H1 (cell line): Measurements from ENCODE around the gene SYT2.

Experiments used
- CBX8 ChIP-seq: fragments of 300-800, 300-1000 bp; sonication (generic); IDR thresholded peaks from 2 replicates; pipeline ENCODE4 v1.7.1; 2016; ENCODE audit warnings: low read depth, low read length, borderline replicate concordance
- CHD2 ChIP-seq: IDR thresholded peaks from 2 replicates; pipeline ENCODE4 v1.6.1; 2012; ENCODE audit warnings: low read length, improper control_type of control experiment
- EP300 ChIP-seq, 2 experiments: IDR thresholded peaks; 1 replicate in 1 of 2; 2 replicates in 1 of 2; pipeline ENCODE4 v1.6.1; 2011 to 2012; ENCODE audit warnings: low read depth in 2 of 2, low read length in 2 of 2, mild to moderate bottlenecking in 2 of 2, borderline replicate concordance in 1 of 2, inconsistent platforms in 1 of 2, moderate library complexity in 1 of 2
- POLR2A ChIP-seq, 2 experiments: IDR thresholded peaks; 1 replicate in 1 of 2; 2 replicates in 1 of 2; pipeline ENCODE4 v1.6.1; 2011; ENCODE audit warnings: low read depth in 2 of 2, low read length in 2 of 2, mild to moderate bottlenecking in 2 of 2; ENCODE audit errors: control extremely low read depth in 1 of 2
- POLR2AphosphoS5 ChIP-seq: IDR thresholded peaks from 2 replicates; pipeline ENCODE4 v1.6.1; 2011; ENCODE audit warnings: low read depth, low read length
- SRF ChIP-seq: IDR thresholded peaks from 2 replicates; pipeline ENCODE4 v1.6.1; 2011; ENCODE audit warnings: mild to moderate bottlenecking, low read depth, low read length, moderate library complexity
- TF ChIP-seq, protein P1 (sequence below), 3 experiments: IDR thresholded peaks; 1 replicate in 2 of 3; 2 replicates in 1 of 3; pipeline versions ENCODE4 v1.5.1 to v1.6.1; 2011; ENCODE audit warnings: low read length in 3 of 3, mild to moderate bottlenecking in 3 of 3, inconsistent platforms in 2 of 3, low read depth in 1 of 3, moderate library complexity in 1 of 3; ENCODE audit not compliant: insufficient read depth in 1 of 3; ENCODE audit errors: control extremely low read depth in 1 of 3

DNA sequence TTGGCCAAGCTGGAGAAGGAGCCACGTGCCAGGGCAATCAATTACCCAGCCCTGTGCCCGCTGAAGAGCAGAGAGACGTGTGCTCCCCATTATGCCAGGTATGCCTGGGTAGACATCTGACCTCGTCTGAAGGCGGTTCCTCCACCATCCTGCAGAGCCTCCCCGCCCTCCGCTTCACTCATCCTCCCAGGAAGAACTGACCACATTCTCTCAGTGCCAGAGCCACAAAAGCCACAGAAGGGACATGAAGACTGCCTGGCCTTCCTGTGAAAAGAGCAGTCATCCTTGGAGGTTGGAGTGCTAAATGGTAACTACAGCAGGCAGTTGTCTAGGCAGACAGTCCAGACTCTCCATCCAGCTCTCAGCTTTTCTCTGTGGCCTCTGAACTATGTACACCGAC, 12.0 kb downstream of the SYT2 start:
- TF ChIP-seq CHD2 (no peak), POLR2AphosphoS5 (no peak), EP300 (IDR thresholded peaks at IDR 0.05; ENCODE audit: borderline replicate concordance in 1 of 2, low read depth in 2 of 2, low read length in 2 of 2) (no peak), SRF (no peak), CBX8 (no peak), POLR2A (IDR thresholded peaks at IDR 0.05; ENCODE audit: control extremely low read depth in 1 of 2, low read depth in 2 of 2, low read length in 2 of 2) (no peak)
- TF ChIP-seq, protein P1, sequence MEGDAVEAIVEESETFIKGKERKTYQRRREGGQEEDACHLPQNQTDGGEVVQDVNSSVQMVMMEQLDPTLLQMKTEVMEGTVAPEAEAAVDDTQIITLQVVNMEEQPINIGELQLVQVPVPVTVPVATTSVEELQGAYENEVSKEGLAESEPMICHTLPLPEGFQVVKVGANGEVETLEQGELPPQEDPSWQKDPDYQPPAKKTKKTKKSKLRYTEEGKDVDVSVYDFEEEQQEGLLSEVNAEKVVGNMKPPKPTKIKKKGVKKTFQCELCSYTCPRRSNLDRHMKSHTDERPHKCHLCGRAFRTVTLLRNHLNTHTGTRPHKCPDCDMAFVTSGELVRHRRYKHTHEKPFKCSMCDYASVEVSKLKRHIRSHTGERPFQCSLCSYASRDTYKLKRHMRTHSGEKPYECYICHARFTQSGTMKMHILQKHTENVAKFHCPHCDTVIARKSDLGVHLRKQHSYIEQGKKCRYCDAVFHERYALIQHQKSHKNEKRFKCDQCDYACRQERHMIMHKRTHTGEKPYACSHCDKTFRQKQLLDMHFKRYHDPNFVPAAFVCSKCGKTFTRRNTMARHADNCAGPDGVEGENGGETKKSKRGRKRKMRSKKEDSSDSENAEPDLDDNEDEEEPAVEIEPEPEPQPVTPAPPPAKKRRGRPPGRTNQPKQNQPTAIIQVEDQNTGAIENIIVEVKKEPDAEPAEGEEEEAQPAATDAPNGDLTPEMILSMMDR (IDR thresholded peaks at IDR 0.05; ENCODE audit: control extremely low read depth in 1 of 3, insufficient read depth in 1 of 3, low read depth in 1 of 3, low read length in 3 of 3) = no peak
